Aorta (tissue), 5 donors: ENCODE data around the gene SPAG17. TPM values are rescaled to one million over a fixed set of nuclear protein-coding genes. Genes with fewer than 3 reads are reported as not detected.

Experiments
- ATAC-seq: fragments of 200-7000 bp; cut with Tn5 transposase; one replicate; pipeline ENCODE4 v1.9.1; 2022; ENCODE audit warnings: moderate library complexity; ENCODE audit not compliant: low FRiP score
- DNase-seq, 2 donors: peaks; one replicate each; pipeline ENCODE4 v3.0.0-alpha.2; 2020
- H3K27ac ChIP-seq, 2 donors: one replicate each; pipeline ENCODE4 v1.5.1; 2013; ENCODE audit warnings: low read length in 2 of 2, mild to moderate bottlenecking in 2 of 2, moderate library complexity in 2 of 2, control low read depth in 1 of 2, inconsistent platforms in 1 of 2, low read depth in 1 of 2
- H3K27me3 ChIP-seq, 2 donors: one replicate each; pipeline ENCODE4 v1.6.1; 2013; ENCODE audit warnings: control low read depth in 1 of 2, low read length in 1 of 2, mild to moderate bottlenecking in 1 of 2, moderate library complexity in 1 of 2; ENCODE audit not compliant: insufficient read depth in 2 of 2, control insufficient read depth in 1 of 2
- H3K36me3 ChIP-seq, 2 donors: one replicate each; pipeline ENCODE4 v1.6.1; 2013; ENCODE audit warnings: control low read depth in 1 of 2, low read length in 1 of 2, mild to moderate bottlenecking in 1 of 2; ENCODE audit not compliant: insufficient read depth in 2 of 2, control insufficient read depth in 1 of 2
- H3K4me1 ChIP-seq, 2 donors: one replicate each; pipeline ENCODE4 v1.6.1; 2013; ENCODE audit warnings: low read length in 2 of 2, control low read depth in 1 of 2, mild to moderate bottlenecking in 1 of 2, moderate library complexity in 1 of 2; ENCODE audit not compliant: insufficient read depth in 2 of 2, control insufficient read depth in 1 of 2
- H3K4me3 ChIP-seq, 2 donors: one replicate each; pipeline ENCODE4 v1.5.1; 2013; ENCODE audit warnings: low read length in 2 of 2, control low read depth in 1 of 2, mild to moderate bottlenecking in 1 of 2
- H3K9me3 ChIP-seq: one replicate; pipeline ENCODE4 v1.6.1; 2013; ENCODE audit warnings: mild to moderate bottlenecking, low read length; ENCODE audit not compliant: control insufficient read depth
- WGBS, 2 donors: extraction: QIAGEN DNeasy Blood & Tissue Kit; methylation state at CpG; one replicate each; pipeline ENCODE4 v1.1.7; 2013; 5-methylcytosine and 5-hydroxymethylcytosine counted together
- intact Hi-C, 2 donors: fragments of 100-400 bp; cut with DNase I; formaldehyde crosslinking; loops; one replicate each; pipeline versions ENCODE4 v1.14.2 to v1.15.0; 2022
- polyA plus RNA-seq, 2 donors: library from polyadenylated mRNA; stranded (reverse); fragments of 200-250 nt; gene quantifications; one replicate each; pipeline ENCODE4 v1.2.3, GENCODE V29; 2013
- total RNA-seq, 2 donors: library from RNA; stranded (reverse); fragmentation: NEBNext Ultra II Directional; extraction: Animal tissue kit (Norgen Biotek cat#: 25700); gene quantifications; one replicate each; pipeline ENCODE4 v1.2.1, GENCODE V29; 2021
- donor health status: healthy with polysubstance abuse.
- donor health status: Bipolar disorder and iron deficiency.
- donor health status: DM: no; HTN: no; CAD: no.
- donor health status: DM: no; HTN: no; CAD: no.
- donor health status: DM: yes; HTN: yes; CAD: no.

The SPAG17 gene
- total and polyA plus RNA-seq, 4 donors, result 0.06 TPM; not detected in 3

DNA sequence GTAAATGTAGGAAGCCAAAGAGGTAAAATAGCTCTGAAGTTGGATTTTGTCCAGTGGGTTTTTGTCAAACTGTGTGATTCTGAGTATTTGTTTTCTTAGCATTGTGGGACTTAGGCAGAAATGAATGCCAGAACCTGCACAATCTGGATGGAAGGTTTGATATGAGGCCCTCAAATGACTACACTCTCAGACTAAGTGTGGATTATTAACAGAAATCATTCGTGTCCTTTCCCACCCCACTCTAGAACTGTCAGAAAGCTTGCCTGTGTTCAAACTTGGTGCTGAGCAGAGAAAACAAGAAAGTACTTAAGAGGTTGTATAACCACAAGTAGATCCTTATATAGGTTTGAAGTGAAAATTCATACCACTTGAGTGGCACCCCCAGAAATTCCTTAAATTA is 167.0 kb downstream of the SPAG17 start:
- ATAC-seq (no peak), DNase-seq (no peak)
- Histone ChIP-seq H3K4me3 (no peak overlapping the region), H3K9me3 (no peaks in the 10 kb centered on the region), H3K27ac (no peak overlapping the region), H3K36me3 (no peaks in the 10 kb centered on the region), H3K27me3 (peaks cover 0 to 1% of the 10 kb centered on the region in 2 donors), H3K4me1 (no peaks in the 10 kb centered on the region)
- 16 to 22% methylated on average over 1 of the region's 1 CpG for WGBS, 2 donors
- intact Hi-C loops, result no loop called here

GRCh38 chr1:118013938-118014337 is 171.1 kb downstream of the SPAG17 start:
- Histone ChIP-seq H3K27me3 (peaks cover 0 to 1% of the 10 kb centered on the region in 2 donors), H3K9me3 (no peaks in the 10 kb centered on the region), H3K36me3 (no peaks in the 10 kb centered on the region), H3K4me3 (no peak overlapping the region), H3K27ac (no peak overlapping the region), H3K4me1 (no peaks in the 10 kb centered on the region)
- intact Hi-C loops, result no loop called here
- DNase-seq (no peak), ATAC-seq (no peak)

DNA sequence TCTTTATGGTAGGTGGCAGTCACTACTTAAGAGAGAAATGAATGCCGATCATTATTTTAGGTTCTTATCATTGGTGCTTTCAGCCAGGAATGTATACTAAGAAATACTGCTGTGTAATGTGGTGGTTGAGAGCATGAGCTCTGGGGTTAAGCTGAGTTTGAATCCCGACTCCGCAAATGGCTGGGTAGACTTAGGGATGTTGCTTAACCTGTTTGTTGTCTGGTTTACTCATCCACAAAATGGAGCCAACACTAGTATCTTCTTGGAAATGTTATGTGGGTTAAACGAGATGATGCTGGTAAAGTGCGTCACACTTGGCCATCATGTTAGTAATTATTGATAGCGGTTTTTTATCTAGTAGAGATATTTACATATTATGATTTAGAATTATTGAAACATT is 171.7 kb downstream of the SPAG17 start:
- intact Hi-C loops, result no loop called here
- H3K4me1 ChIP-seq, result no peaks in the 10 kb centered on the region
- WGBS, 2 donors, result 74 to 90% methylated on average over 6 of the region's 6 CpGs
- ATAC-seq, result no peak
- no peak for DNase-seq
- H3K9me3 ChIP-seq, result no peaks in the 10 kb centered on the region
- no peak overlapping the region for H3K27ac ChIP-seq
- H3K4me3 ChIP-seq, result no peak overlapping the region
- H3K27me3 ChIP-seq, result peaks cover 0 to 1% of the 10 kb centered on the region in 2 donors
- H3K36me3 ChIP-seq, result no peaks in the 10 kb centered on the region

DNA sequence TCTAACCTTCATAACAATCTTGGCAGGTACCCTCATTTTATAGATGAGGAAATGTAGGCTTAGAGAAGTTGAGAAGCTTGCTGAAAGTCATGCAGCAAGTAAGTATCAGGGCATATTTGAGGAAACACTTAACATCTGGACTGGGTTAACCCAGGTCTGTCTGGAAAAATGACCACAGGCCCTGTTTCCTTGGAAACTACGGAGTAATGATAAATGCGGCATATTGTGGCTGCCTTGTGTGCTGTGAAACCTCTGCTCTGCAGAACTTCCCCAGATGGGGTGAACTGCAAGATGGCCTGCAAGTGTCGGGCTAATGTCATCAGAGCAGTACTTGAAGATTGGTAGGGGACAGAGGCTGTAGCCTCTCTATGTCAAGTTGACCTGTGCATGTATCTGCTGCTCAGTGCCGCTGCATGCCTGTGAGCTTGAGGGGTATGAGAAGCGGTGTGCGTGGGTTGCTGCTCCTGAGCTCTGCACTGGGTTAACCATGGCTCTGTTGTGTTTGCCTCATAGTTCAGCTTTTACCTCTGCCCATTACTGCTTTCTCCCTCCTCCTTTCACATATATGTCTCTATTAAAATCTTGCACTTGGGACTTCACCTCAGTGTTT is 172.4 kb downstream of the SPAG17 start:
- no peaks in the 10 kb centered on the region for H3K27me3 ChIP-seq
- no peak for DNase-seq
- intact Hi-C loops, result no loop called here
- H3K36me3 ChIP-seq, result no peaks in the 10 kb centered on the region
- H3K9me3 ChIP-seq, result no peaks in the 10 kb centered on the region
- H3K4me3 ChIP-seq, result no peak overlapping the region
- no peak for ATAC-seq
- no peak overlapping the region for H3K27ac ChIP-seq
- 58 to 60% methylated on average over 6 of the region's 6 CpGs for WGBS, 2 donors
- no peaks in the 10 kb centered on the region for H3K4me1 ChIP-seq

DNA sequence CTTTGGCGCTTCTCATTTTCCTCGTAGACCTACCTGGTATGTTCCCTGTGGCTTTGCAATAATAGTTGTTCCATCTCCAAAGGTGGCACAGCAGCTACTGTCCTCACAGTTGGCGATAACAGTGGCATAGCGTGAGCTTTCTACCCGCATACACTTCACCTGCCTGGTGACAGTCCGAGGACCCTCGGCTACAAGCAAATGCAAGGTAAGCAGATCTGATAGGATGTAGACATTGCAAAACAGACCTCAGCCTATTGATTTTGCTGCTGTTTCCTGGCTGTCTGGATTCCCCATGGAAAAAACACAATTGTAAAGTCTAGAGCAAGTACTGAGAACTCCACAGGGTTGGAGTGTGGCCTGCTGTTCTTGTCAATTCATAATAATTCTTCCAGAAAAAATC is 177.0 kb downstream of the SPAG17 start:
- no peaks in the 10 kb centered on the region for H3K36me3 ChIP-seq
- H3K4me1 ChIP-seq, result no peaks in the 10 kb centered on the region
- intact Hi-C loops, result no loop called here
- 89 to 92% methylated on average over 7 of the region's 7 CpGs for WGBS, 2 donors
- peaks cover 0 to 1% of the 10 kb centered on the region in 2 donors for H3K27me3 ChIP-seq
- DNase-seq (no peak), ATAC-seq (no peak)
- peaks cover 3% of the 10 kb centered on the region for H3K9me3 ChIP-seq
- no peak overlapping the region for H3K27ac ChIP-seq
- no peak overlapping the region for H3K4me3 ChIP-seq

- Histone ChIP-seq H3K4me1 (no peaks in the 10 kb centered on the region), H3K36me3 (no peaks in the 10 kb centered on the region), H3K27me3 (peaks cover 0 to 1% of the 10 kb centered on the region in 2 donors), H3K4me3 (no peak overlapping the region), H3K9me3 (peaks cover 3% of the 10 kb centered on the region), H3K27ac (no peak overlapping the region)
- ATAC-seq (no peak), DNase-seq (no peak)
- WGBS, 2 donors, result 60 to 69% methylated on average over 2 of the region's 2 CpGs
- intact Hi-C loops, result no loop called here
Measured at GRCh38 chr1:118007391-118007790, 177.6 kb downstream of the SPAG17 start.

DNA sequence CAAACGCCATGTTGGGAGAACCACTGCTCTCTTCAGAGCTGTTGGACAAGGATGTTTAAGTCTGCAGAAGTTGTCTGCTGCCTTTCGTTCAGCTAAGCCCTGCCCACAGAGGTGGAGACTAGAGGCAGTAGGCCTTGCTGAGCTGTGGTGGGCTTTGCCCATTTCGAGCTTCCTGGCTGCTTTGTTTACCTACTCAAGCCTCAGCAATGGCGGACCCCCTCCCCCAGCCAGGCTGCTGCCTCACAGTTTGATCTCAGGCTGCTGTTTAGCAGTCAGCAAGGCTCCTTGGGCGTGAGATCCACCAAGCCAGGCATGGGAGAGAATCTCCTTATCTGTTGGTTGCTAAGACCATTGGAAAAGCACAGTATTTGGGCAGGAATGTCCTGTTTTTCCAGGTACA is 180.7 kb downstream of the SPAG17 start:
- Histone ChIP-seq H3K27me3 (peaks cover 0 to 1% of the 10 kb centered on the region in 2 donors), H3K9me3 (peaks cover 3% of the 10 kb centered on the region), H3K4me3 (no peak overlapping the region), H3K4me1 (no peaks in the 10 kb centered on the region), H3K27ac (no peak overlapping the region), H3K36me3 (no peaks in the 10 kb centered on the region)
- ATAC-seq, result no peak
- no peak for DNase-seq
- intact Hi-C loops, result no loop called here
- WGBS, 2 donors, result 63 to 76% methylated on average over 5 of the region's 5 CpGs

DNA sequence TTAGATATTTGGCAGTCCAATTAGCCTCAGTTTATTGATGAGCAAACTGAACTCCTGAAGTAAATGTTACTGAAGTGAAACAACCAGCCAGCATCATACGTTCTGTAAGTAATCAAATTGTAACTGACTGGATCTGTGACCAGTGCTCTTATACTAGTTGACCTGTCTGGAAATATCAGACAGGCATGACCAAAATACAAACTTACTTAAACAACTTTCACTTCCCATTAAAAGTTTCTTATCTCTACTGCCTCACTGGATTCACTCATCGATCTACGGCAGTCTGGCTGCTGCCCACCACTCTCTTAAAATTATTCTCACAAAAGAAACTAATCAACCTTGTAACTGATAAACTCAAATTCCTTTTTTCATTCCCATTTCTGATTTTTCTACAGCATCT is 199.1 kb downstream of the SPAG17 start:
- WGBS, 2 donors, result 57 to 82% methylated on average over 3 of the region's 3 CpGs
- ATAC-seq (no peak), DNase-seq (no peak)
- H3K9me3 ChIP-seq, result peaks cover 1% of the 10 kb centered on the region
- no peak overlapping the region for H3K4me3 ChIP-seq
- no peaks in the 10 kb centered on the region for H3K4me1 ChIP-seq
- no peaks in the 10 kb centered on the region for H3K27me3 ChIP-seq
- intact Hi-C loops, result no loop called here
- H3K36me3 ChIP-seq, result no peaks in the 10 kb centered on the region
- no peak overlapping the region for H3K27ac ChIP-seq

DNA sequence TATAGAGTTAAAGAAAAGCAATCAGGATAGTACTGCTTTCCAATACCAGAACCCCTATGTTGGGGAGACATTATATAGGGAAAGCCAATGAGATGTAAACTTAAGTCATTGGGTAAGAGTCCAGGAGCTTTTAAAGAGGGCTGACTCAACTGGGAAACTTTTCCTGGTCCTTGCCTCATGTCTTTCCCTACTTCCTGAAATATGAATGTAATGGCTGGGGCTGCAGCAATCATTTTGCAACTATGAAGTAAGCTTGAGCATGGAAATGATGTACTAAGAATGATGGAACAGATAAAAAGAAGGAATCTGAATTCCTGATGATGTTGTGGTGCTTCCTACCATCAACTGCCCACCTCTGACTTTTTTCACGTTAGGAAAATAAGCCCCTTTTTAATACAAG is 199.8 kb downstream of the SPAG17 start:
- 55 to 67% methylated on average over 1 of the region's 1 CpG for WGBS, 2 donors
- no peaks in the 10 kb centered on the region for H3K36me3 ChIP-seq

More for the DNA sequence above, 199.8 kb downstream of the SPAG17 start:
- no peaks in the 10 kb centered on the region for H3K4me1 ChIP-seq
- peaks cover 1% of the 10 kb centered on the region for H3K9me3 ChIP-seq
- H3K27me3 ChIP-seq, result no peaks in the 10 kb centered on the region
- ATAC-seq (no peak), DNase-seq (no peak)
- intact Hi-C loops, result no loop called here
- H3K4me3 ChIP-seq, result no peak overlapping the region
- H3K27ac ChIP-seq, result no peak overlapping the region
